CD8-positive, alpha-beta memory T cell (primary cell): ENCODE data around the gene CLCN4. TPM values are rescaled to one million over a fixed set of nuclear protein-coding genes. Genes with fewer than 3 reads are reported as not detected.

Experiments
- CTCF ChIA-PET: fragments of 350-600 bp; sonication (Branson Sonifier 250); formaldehyde crosslinking; loops from one replicate; lab custom pipeline; 2021; ENCODE audit warnings: antibody characterized with exemption; lab: Charles Lee
- POLR2A ChIA-PET: fragments of 350-600 bp; sonication (Branson Sonifier 250); formaldehyde crosslinking; loops from one replicate; lab custom pipeline; 2021; ENCODE audit warnings: antibody characterized with exemption; lab: Charles Lee
- DNase-seq, 5 donors: peaks; one replicate each; pipeline versions ENCODE4 v3.0.0 to v3.0.0-alpha.2; 2020 to 2022; ENCODE audit warnings: mixed read lengths in 1 of 5
- H3K27ac ChIP-seq: one replicate; pipeline ENCODE4 v1.7.0; 2013; ENCODE audit warnings: low read depth, mild to moderate bottlenecking, low read length, moderate library complexity
- H3K27me3 ChIP-seq: 2 replicates; pipeline ENCODE4 v1.7.0; 2013; ENCODE audit warnings: low read length, mild to moderate bottlenecking; ENCODE audit not compliant: insufficient read depth, poor library complexity, severe bottlenecking
- H3K36me3 ChIP-seq: 2 replicates; pipeline ENCODE4 v1.7.0; 2013; ENCODE audit warnings: mild to moderate bottlenecking, low read length, moderate library complexity; ENCODE audit not compliant: insufficient read depth
- H3K4me1 ChIP-seq: 2 replicates; pipeline ENCODE4 v1.7.0; 2013; ENCODE audit warnings: mild to moderate bottlenecking, low read length, moderate library complexity; ENCODE audit not compliant: insufficient read depth
- H3K4me3 ChIP-seq: 2 replicates; pipeline ENCODE4 v1.7.0; 2013; ENCODE audit warnings: mild to moderate bottlenecking, low read length
- H3K9me3 ChIP-seq: 2 replicates; pipeline ENCODE4 v1.7.0; 2013; ENCODE audit warnings: mild to moderate bottlenecking, low read length
- H3K27ac Mint-ChIP-seq, 8 donors: one replicate each; pipeline ENCODE4 v1.8.0; 2020 to 2021; ENCODE audit warnings: mixed read lengths in 8 of 8, mild to moderate bottlenecking in 6 of 8, inconsistent platforms in 3 of 8, moderate library complexity in 3 of 8
- H3K27me3 Mint-ChIP-seq, 2 donors: one replicate each; pipeline ENCODE4 v1.8.0; 2020 to 2021; ENCODE audit warnings: mixed read lengths in 2 of 2, mild to moderate bottlenecking in 1 of 2, moderate library complexity in 1 of 2
- H3K36me3 Mint-ChIP-seq, 3 donors: one replicate each; pipeline ENCODE4 v1.8.0; 2020 to 2021; ENCODE audit warnings: mixed read lengths in 3 of 3, inconsistent platforms in 1 of 3, mild to moderate bottlenecking in 1 of 3
- H3K4me1 Mint-ChIP-seq, 3 donors: one replicate each; pipeline ENCODE4 v1.8.0; 2020 to 2021; ENCODE audit warnings: mixed read lengths in 3 of 3, inconsistent platforms in 1 of 3, mild to moderate bottlenecking in 1 of 3
- H3K4me3 Mint-ChIP-seq, 7 donors: one replicate each; pipeline ENCODE4 v1.8.0; 2020 to 2021; ENCODE audit warnings: mixed read lengths in 7 of 7, mild to moderate bottlenecking in 6 of 7, moderate library complexity in 4 of 7, inconsistent platforms in 2 of 7
- H3K9me3 Mint-ChIP-seq, 5 donors: one replicate each; pipeline ENCODE4 v1.8.0; 2020 to 2022; ENCODE audit warnings: mixed read lengths in 5 of 5, mild to moderate bottlenecking in 3 of 5, moderate library complexity in 2 of 5, inconsistent platforms in 1 of 5
- polyA plus RNA-seq: library from polyadenylated mRNA; unstranded; fragments of 300-500 nt; fragmentation: Illumina TruSeq; gene quantifications from one replicate; pipeline ENCODE4 v1.2.3, GENCODE V29; 2021
- total RNA-seq, 2 experiments: library from RNA; stranded (reverse); gene quantifications; one replicate each; pipeline ENCODE4 v1.2.3, GENCODE V29; 2021

CLCN4 gene
- total RNA-seq = under 1 TPM; 0.04 to 0.20 TPM
- polyA plus RNA-seq = not detected

GRCh38 chrX:10156199-10157031 is at the start of gene CLCN4:
CLCN4 (plus strand) TSS chrX:10156975; CDS start chrX:10185033, 28,058 bp downstream.
- no peaks in the 10 kb centered on the region for H3K9me3 ChIP-seq
- no peaks in the 10 kb centered on the region for H3K4me1 ChIP-seq
- Mint-ChIP-seq H3K27ac (peak within 1 kb of the TSS in 1 of 8 donors; percentile 35), H3K4me1 (peaks cover 3 to 16% (median 5%) of the 10 kb centered on the region in 3 donors), H3K36me3 (no peaks in the 10 kb centered on the region), H3K4me3 (peak within 1 kb of the TSS in 1 of 7 donors; percentile 15), H3K27me3 (peaks cover 50 to 52% of the 10 kb centered on the region in 2 donors), H3K9me3 (no peaks in the 10 kb centered on the region)
- no peaks in the 10 kb centered on the region for H3K27me3 ChIP-seq
- no peak within 1 kb of the TSS for H3K27ac ChIP-seq
- no peak within 1 kb of the TSS for H3K4me3 ChIP-seq
- no peaks in the 10 kb centered on the region for H3K36me3 ChIP-seq
- no peak for DNase-seq
- ChIA-PET CTCF (no interaction called here), POLR2A (interaction anchor here (0.8 kb wide), 1 partner anchor 33 kb away, joined by 3 read pairs; no protein-coding TSS in a partner anchor)

DNA sequence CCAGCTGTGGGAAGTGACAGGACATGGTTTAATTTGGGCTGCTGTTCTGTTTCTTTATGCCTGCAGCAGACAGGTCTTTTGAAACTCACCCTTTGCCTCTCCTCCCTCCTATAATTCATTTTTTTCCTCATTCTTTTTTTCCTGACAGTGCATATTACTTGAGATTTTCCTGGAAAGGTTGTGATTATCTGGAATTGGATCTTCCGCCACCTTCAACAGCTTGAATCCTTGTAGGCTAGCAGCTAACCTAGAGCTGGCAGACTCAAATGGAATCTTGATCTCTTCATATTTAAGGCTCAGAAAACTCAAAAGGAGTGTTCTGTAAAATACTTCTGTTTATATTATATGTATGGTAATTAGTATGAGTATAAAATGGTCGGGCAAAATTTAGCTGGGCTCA is 49.3 kb upstream of the CLCN4 start:
- Mint-ChIP-seq H3K36me3 (peaks cover 0 to 26% (median 6%) of the 10 kb centered on the region in 3 donors), H3K9me3 (no peaks in the 10 kb centered on the region), H3K4me1 (peaks cover 54 to 78% (median 68%) of the 10 kb centered on the region in 3 donors), H3K27ac (peak overlapping the region; percentile 68 to 98 (median 90)), H3K27me3 (peaks cover 0 to 2% of the 10 kb centered on the region in 2 donors), H3K4me3 (peak overlapping the region in 2 of 7 donors; percentile 42 to 66)
- Histone ChIP-seq H3K9me3 (no peaks in the 10 kb centered on the region), H3K27me3 (no peaks in the 10 kb centered on the region), H3K4me3 (peak overlapping the region; percentile 37), H3K36me3 (no peaks in the 10 kb centered on the region), H3K27ac (no peak overlapping the region), H3K4me1 (peaks cover 66% of the 10 kb centered on the region)
- POLR2A ChIA-PET = no interaction called here
- CTCF ChIA-PET = interaction anchor here (1.0 to 2.5 kb wide), 2 partner anchors 11 to 13 kb away, joined by 3 to 9 read pairs; no protein-coding TSS in a partner anchor
- DNase-seq = no peak

- H3K27ac ChIP-seq = no peak overlapping the region
- CTCF ChIA-PET = no interaction called here
- peak overlapping the region in 6 of 7 donors; percentile 20 to 52 (median 40) for H3K4me3 Mint-ChIP-seq
These were observed 48.5 kb upstream of the CLCN4 start for GRCh38 chrX:10108288-10108687.

GRCh38 chrX:10109695-10110094 is 47.1 kb upstream of the CLCN4 start:
- Mint-ChIP-seq H3K36me3 (peaks cover 0 to 11% (median 5%) of the 10 kb centered on the region in 3 donors), H3K27ac (peak overlapping the region in 7 of 8 donors; percentile 11 to 100 (median 66)), H3K27me3 (peaks cover 0 to 2% of the 10 kb centered on the region in 2 donors), H3K4me3 (peak overlapping the region in 3 of 7 donors; percentile 26 to 55 (median 39)), H3K4me1 (peaks cover 58 to 85% (median 78%) of the 10 kb centered on the region in 3 donors), H3K9me3 (no peaks in the 10 kb centered on the region)
- Histone ChIP-seq H3K36me3 (no peaks in the 10 kb centered on the region), H3K9me3 (no peaks in the 10 kb centered on the region), H3K4me3 (no peak overlapping the region), H3K4me1 (peaks cover 75% of the 10 kb centered on the region), H3K27me3 (no peaks in the 10 kb centered on the region), H3K27ac (no peak overlapping the region)
- CTCF ChIA-PET = interaction anchor here (1.1 to 2.7 kb wide), 5 partner anchors 9 to 101 kb away, joined by 3 to 10 read pairs (median 6); no protein-coding TSS in a partner anchor
- POLR2A ChIA-PET = interaction anchor here (1.5 to 3.4 kb wide), 3 partner anchors 12 to 96 kb away, joined by 5 to 35 read pairs (median 19); no protein-coding TSS in a partner anchor
- no peak for DNase-seq

More at GRCh38 chrX:10108288-10108687, 48.5 kb upstream of the CLCN4 start:
- Histone ChIP-seq H3K4me3 (no peak overlapping the region), H3K36me3 (no peaks in the 10 kb centered on the region), H3K4me1 (peaks cover 74% of the 10 kb centered on the region), H3K27me3 (no peaks in the 10 kb centered on the region), H3K9me3 (no peaks in the 10 kb centered on the region)
- H3K4me1 Mint-ChIP-seq = peaks cover 60 to 81% (median 77%) of the 10 kb centered on the region in 3 donors
- no peaks in the 10 kb centered on the region for H3K9me3 Mint-ChIP-seq
- POLR2A ChIA-PET = no interaction called here
- DNase-seq = no peak
- peak overlapping the region in 7 of 8 donors; percentile 89 to 98 (median 91) for H3K27ac Mint-ChIP-seq
- peaks cover 0 to 20% (median 5%) of the 10 kb centered on the region in 3 donors for H3K36me3 Mint-ChIP-seq
- peaks cover 0 to 2% of the 10 kb centered on the region in 2 donors for H3K27me3 Mint-ChIP-seq

GRCh38 chrX:10110316-10110935 is 46.3 kb upstream of the CLCN4 start:
- H3K4me3 Mint-ChIP-seq = peak overlapping the region; percentile 75 to 91 (median 87)
- H3K36me3 Mint-ChIP-seq = peaks cover 0 to 8% (median 5%) of the 10 kb centered on the region in 3 donors
- DNase-seq = no peak
- Histone ChIP-seq H3K27me3 (no peaks in the 10 kb centered on the region), H3K27ac (peak overlapping the region; percentile 68), H3K9me3 (no peaks in the 10 kb centered on the region), H3K36me3 (no peaks in the 10 kb centered on the region), H3K4me1 (peaks cover 75% of the 10 kb centered on the region), H3K4me3 (peak overlapping the region; percentile 56)
- peaks cover 0 to 2% of the 10 kb centered on the region in 2 donors for H3K27me3 Mint-ChIP-seq
- CTCF ChIA-PET = interaction anchor here (0.9 to 2.7 kb wide), 15 partner anchors 8 to 112 kb away, joined by 3 to 10 read pairs (median 5); no protein-coding TSS in a partner anchor
- H3K9me3 Mint-ChIP-seq = no peaks in the 10 kb centered on the region
- peaks cover 58 to 85% (median 80%) of the 10 kb centered on the region in 3 donors for H3K4me1 Mint-ChIP-seq
- peak overlapping the region; percentile 96 to 100 (median 98) for H3K27ac Mint-ChIP-seq
- POLR2A ChIA-PET = interaction anchor here (0.9 to 3.4 kb wide), 7 partner anchors 9 to 107 kb away, joined by 3 to 35 read pairs (median 5); no protein-coding TSS in a partner anchor

DNA sequence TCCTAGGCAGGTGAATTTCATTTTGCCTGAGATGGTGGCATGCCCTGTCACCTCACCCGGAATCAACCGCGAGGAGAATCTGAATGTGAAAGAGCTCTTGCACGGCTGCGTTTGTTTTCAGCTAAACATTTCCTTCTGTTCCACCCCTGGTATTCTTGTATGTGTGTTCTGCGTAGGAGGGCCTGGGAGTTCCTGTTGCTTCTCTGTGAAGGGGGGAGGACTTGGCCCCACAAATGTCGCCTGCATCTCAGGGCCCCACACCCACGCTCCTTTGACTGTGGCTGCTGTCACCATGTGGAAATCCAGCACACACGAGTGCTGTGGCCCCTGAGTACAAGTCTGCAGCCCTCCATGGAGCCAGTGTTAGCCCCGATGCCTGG is 45.8 kb upstream of the CLCN4 start:
- H3K9me3 ChIP-seq = no peaks in the 10 kb centered on the region
- DNase-seq = peak in 4 of 5 donors; percentile 26 to 83 (median 71)
- H3K27ac ChIP-seq = peak overlapping the region; percentile 68
- H3K27me3 ChIP-seq = no peaks in the 10 kb centered on the region
- ChIA-PET POLR2A (interaction anchor here (0.9 to 3.4 kb wide), 8 partner anchors 9 to 107 kb away, joined by 3 to 35 read pairs (median 4); no protein-coding TSS in a partner anchor), CTCF (interaction anchor here (0.9 to 2.7 kb wide), 15 partner anchors 9 to 113 kb away, joined by 3 to 10 read pairs (median 6); no protein-coding TSS in a partner anchor)
- Mint-ChIP-seq H3K36me3 (peaks cover 0 to 6% (median 5%) of the 10 kb centered on the region in 3 donors), H3K27me3 (peaks cover 0 to 2% of the 10 kb centered on the region in 2 donors), H3K9me3 (no peaks in the 10 kb centered on the region), H3K27ac (peak overlapping the region; percentile 96 to 100 (median 98)), H3K4me3 (peak overlapping the region; percentile 75 to 91 (median 87)), H3K4me1 (peaks cover 54 to 80% (median 74%) of the 10 kb centered on the region in 3 donors)
- H3K4me3 ChIP-seq = peak overlapping the region; percentile 56
- peaks cover 73% of the 10 kb centered on the region for H3K4me1 ChIP-seq
- H3K36me3 ChIP-seq = no peaks in the 10 kb centered on the region
